ENCODE results near the gene RNF222.
A peak's percentile ranks its signal among the peaks of the same experiment; 100 is the strongest.
"Not testable (repeated sequence)": the region's sequence is repeated elsewhere in the genome, so short reads cannot be mapped to it uniquely, and the experiment has no call there.

The RNF222 gene

GRCh38 chr17:8380049-8380448 lies 17.6 kb downstream of the RNF222 start:
- DNase-seq (ENCODE audit: low read depth) = no peak

GRCh38 chr17:8378117-8378516 lies 19.5 kb downstream of the RNF222 start:
- not testable (repeated sequence) for DNase-seq (ENCODE audit: low read depth)

GRCh38 chr17:8377422-8377821 lies 20.2 kb downstream of the RNF222 start:
- no peak for DNase-seq (ENCODE audit: low read depth)

- DNase-seq (ENCODE audit: low read depth) = peak; percentile 85
Observed at GRCh38 chr17:8376271-8377067, 21.2 kb downstream of the RNF222 start, which contains the start of gene KRABD2. TSS of gene KRABD2 (minus strand) at chr17:8376704.

- no peak for DNase-seq (ENCODE audit: low read depth)
Observed at GRCh38 chr17:8375738-8376259, 21.8 kb downstream of the RNF222 start.

GRCh38 chr17:8373856-8374255 lies 23.8 kb downstream of the RNF222 start:
- not testable (repeated sequence) for DNase-seq (ENCODE audit: low read depth)

GRCh38 chr17:8372422-8372821 lies 25.2 kb downstream of the RNF222 start:
- DNase-seq (ENCODE audit: low read depth) = no peak

- DNase-seq (ENCODE audit: low read depth) = no peak
Observed at GRCh38 chr17:8371786-8372185, 25.8 kb downstream of the RNF222 start.

- no peak for DNase-seq (ENCODE audit: low read depth)
Observed at GRCh38 chr17:8369944-8370343, 27.7 kb downstream of the RNF222 start.

GRCh38 chr17:8368193-8368592 lies 29.4 kb downstream of the RNF222 start:
- DNase-seq (ENCODE audit: low read depth) = no peak

- DNase-seq (ENCODE audit: low read depth) = no peak
Observed at GRCh38 chr17:8366231-8366630, 31.4 kb downstream of the RNF222 start.

- no peak for DNase-seq (ENCODE audit: low read depth)
Observed at GRCh38 chr17:8365143-8365542, 32.5 kb downstream of the RNF222 start.

- DNase-seq (ENCODE audit: low read depth) = no peak
Observed at GRCh38 chr17:8362651-8363332, 34.8 kb downstream of the RNF222 start.

- no peak for DNase-seq (ENCODE audit: low read depth)
Observed at GRCh38 chr17:8360751-8361150, 36.9 kb downstream of the RNF222 start.

- DNase-seq (ENCODE audit: low read depth) = no peak
Observed at GRCh38 chr17:8360260-8360659, 37.4 kb downstream of the RNF222 start.

- DNase-seq (ENCODE audit: low read depth) = no peak
Observed at GRCh38 chr17:8359769-8360168, 37.9 kb downstream of the RNF222 start.

- DNase-seq (ENCODE audit: low read depth) = no peak
Observed at GRCh38 chr17:8357910-8358309, 39.7 kb downstream of the RNF222 start.

GRCh38 chr17:8354236-8354635 lies 43.4 kb downstream of the RNF222 start:
- no peak for DNase-seq (ENCODE audit: low read depth)

GRCh38 chr17:8353736-8354135 lies 43.9 kb downstream of the RNF222 start:
- DNase-seq (ENCODE audit: low read depth) = no peak

GRCh38 chr17:8350339-8350738 lies 47.3 kb downstream of the RNF222 start:
- no peak for DNase-seq (ENCODE audit: low read depth)

GRCh38 chr17:8347001-8347400 lies 50.6 kb downstream of the RNF222 start:
- not testable (repeated sequence) for DNase-seq (ENCODE audit: low read depth)

GRCh38 chr17:8345951-8346665 lies 51.5 kb downstream of the RNF222 start:
- DNase-seq (ENCODE audit: low read depth) = no peak

Measured in stimulated activated CD8-positive, alpha-beta memory T cell treated with anti-CD3 and anti-CD28 coated beads, Interleukin-12 subunit alpha, Interleukin-12 subunit beta, amount 100 ng/mL, for 1 hour (primary cell).